Fibroblast of pulmonary artery (primary cell): ENCODE measurements around the gene ACVRL1.

Source experiments
- DNase-seq: peaks from one replicate; pipeline ENCODE4 v3.0.0-alpha.2; 2010; ENCODE audit warnings: low read depth
- H3K4me3 ChIP-seq: replicated peaks from 2 replicates; pipeline ENCODE4 v1.5.1; 2011; ENCODE audit warnings: low read depth, mild to moderate bottlenecking, control low read depth, low read length, moderate library complexity
- CTCF ChIP-seq: IDR thresholded peaks from 2 replicates; pipeline ENCODE4 v1.5.1; 2011; ENCODE audit warnings: mild to moderate bottlenecking, control low read depth, low read length, inconsistent platforms; ENCODE audit errors: missing control alignments

Gene ACVRL1

GRCh38 chr12:51958542-51958941 lies 51.2 kb downstream of the ACVRL1 start:
- DNase-seq, result no peak
- H3K4me3 ChIP-seq, result no peak overlapping the region
- TF ChIP-seq CTCF, result no peak

- TF ChIP-seq CTCF, result no peak
- peak; percentile 51 for DNase-seq
- no peak overlapping the region for H3K4me3 ChIP-seq
Measured at GRCh38 chr12:51959211-51959610, 51.9 kb downstream of the ACVRL1 start.

- no peak for DNase-seq
- H3K4me3 ChIP-seq, result no peak overlapping the region
- TF ChIP-seq CTCF, result no peak
Measured at GRCh38 chr12:51959921-51960320, 52.6 kb downstream of the ACVRL1 start.

GRCh38 chr12:51960488-51960887 lies 53.2 kb downstream of the ACVRL1 start:
- no peak for DNase-seq

GRCh38 chr12:51960890-51961289 lies 53.6 kb downstream of the ACVRL1 start:
- no peak for TF ChIP-seq CTCF
- no peak for DNase-seq

More at GRCh38 chr12:51960488-51960887, 53.2 kb downstream of the ACVRL1 start:
- no peak overlapping the region for H3K4me3 ChIP-seq
- no peak for TF ChIP-seq CTCF

GRCh38 chr12:51961834-51962233 lies 54.5 kb downstream of the ACVRL1 start:
- TF ChIP-seq CTCF, result no peak
- no peak overlapping the region for H3K4me3 ChIP-seq
- DNase-seq, result no peak

More at GRCh38 chr12:51960890-51961289, 53.6 kb downstream of the ACVRL1 start:
- no peak overlapping the region for H3K4me3 ChIP-seq

- no peak for DNase-seq
- TF ChIP-seq CTCF, result no peak
- no peak overlapping the region for H3K4me3 ChIP-seq
Measured at GRCh38 chr12:51962737-51963136, 55.4 kb downstream of the ACVRL1 start.
